GM10847 (cell line): ENCODE measurements around the gene OR7E24.

Experiments
- POLR2A ChIP-seq: IDR thresholded peaks from 2 replicates; pipeline ENCODE4 v1.6.1; 2011; ENCODE audit not compliant: insufficient read length; ENCODE audit errors: extremely low read depth

Gene OR7E24

GRCh38 chr19:9250630-9251029, at the start of gene OR7E24:
OR7E24 (plus strand) TSS chr19:9250930; CDS start chr19:9251044, 114 bp downstream.
- no peak for TF ChIP-seq POLR2A

- no peak for TF ChIP-seq POLR2A
Observed at GRCh38 chr19:9205501-9206113, 45.1 kb upstream of the OR7E24 start.

GRCh38 chr19:9219489-9219888, 31.2 kb upstream of the OR7E24 start, which contains the start of gene OR7D4:
OR7D4 (minus strand) TSS chr19:9219589; CDS start chr19:9214837, 4,752 bp downstream.
- TF ChIP-seq POLR2A: no peak

- TF ChIP-seq POLR2A: no peak
Observed at GRCh38 chr19:9251236-9251635, 506 bp downstream of the OR7E24 start.

GRCh38 chr19:9289231-9289884, 38.6 kb downstream of the OR7E24 start:
- TF ChIP-seq POLR2A: no peak

GRCh38 chr19:9295411-9295849, 44.7 kb downstream of the OR7E24 start:
- no peak for TF ChIP-seq POLR2A

GRCh38 chr19:9296336-9296735, 45.6 kb downstream of the OR7E24 start:
- TF ChIP-seq POLR2A: no peak
